GM10847 (cell line): ENCODE results near the gene SKIC8.

Source experiments
- POLR2A ChIP-seq: IDR thresholded peaks from 2 replicates; pipeline ENCODE4 v1.6.1; 2011; ENCODE audit not compliant: insufficient read length; ENCODE audit errors: extremely low read depth

Gene SKIC8

DNA sequence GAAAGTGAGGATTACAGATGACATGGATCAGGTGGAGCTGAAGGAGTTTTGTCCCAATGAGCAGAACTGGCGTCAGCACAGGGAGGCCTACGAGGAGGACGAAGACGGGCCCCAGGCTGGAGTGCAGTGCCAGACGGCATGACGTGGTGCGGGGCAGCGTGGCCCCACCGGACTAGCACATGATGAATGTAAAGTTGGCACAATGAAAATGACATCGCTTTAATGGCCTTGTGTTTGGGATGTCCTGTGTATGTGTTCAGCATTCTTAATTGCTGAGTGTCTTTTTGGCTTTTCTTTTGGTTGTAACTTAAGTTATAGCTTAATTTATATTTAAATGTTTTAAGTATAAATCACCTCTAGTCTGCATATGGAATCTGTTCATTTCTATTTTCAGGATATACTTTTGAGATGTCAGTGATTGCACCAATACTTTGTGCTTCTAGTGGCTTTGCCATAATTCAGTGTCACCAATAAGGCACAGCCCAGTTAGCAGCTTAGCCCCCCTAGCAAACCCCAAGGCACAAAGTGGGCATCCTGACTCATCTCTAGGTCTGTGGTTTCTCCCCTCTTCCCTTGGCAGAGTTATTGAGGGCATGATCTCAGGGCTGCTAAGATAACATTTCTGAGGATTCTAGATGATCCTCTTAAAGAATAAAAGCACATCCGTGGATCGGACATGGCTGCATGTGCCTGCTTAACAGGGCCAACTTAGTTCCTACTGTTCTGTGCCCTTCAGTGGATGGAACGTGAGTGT is 18.9 kb downstream of the SKIC8 start:
- no peak for TF ChIP-seq POLR2A

DNA sequence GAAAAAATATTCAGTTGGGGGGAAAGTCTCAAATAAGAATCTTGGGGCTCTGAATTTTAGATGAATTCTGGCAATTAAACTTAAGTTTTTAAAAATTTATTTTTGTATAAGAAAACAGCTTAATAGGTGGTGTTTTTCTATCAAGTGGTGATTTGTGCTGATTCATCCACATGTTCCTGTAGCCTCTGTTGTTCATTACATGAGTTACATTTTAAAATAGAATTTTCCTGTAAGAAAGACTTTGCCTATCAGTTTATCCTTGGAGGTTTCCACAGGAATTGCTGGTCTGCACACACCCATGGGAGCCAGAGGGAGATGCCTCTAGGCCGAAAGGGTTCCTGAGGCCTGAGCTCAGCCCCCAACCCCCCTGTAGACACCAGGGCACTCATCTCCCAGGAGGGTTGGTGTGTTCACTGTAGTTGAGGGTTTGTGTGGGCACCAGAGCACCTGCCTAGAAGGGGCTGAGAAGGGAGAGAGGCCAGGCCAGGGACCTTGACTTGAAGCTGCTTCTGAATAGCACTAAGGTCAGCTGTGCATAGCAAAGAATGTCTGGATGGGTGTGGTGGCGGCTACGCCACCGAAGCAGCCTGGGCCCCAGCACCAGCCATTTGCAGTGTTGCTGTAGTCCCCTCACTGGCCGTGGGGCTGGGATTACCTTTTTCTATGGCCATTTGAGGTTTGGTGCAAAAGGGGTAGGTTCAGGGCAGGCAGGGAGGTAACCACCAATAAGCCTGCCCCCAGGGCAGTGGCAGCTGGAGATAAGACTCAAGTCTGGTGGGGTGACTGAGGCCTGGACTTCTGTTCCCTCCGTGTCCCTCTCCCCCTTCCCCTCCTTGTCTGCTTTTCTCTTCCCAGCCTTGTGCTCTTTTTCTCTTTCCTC is 23.1 kb downstream of the SKIC8 start:
- no peak for TF ChIP-seq POLR2A

DNA sequence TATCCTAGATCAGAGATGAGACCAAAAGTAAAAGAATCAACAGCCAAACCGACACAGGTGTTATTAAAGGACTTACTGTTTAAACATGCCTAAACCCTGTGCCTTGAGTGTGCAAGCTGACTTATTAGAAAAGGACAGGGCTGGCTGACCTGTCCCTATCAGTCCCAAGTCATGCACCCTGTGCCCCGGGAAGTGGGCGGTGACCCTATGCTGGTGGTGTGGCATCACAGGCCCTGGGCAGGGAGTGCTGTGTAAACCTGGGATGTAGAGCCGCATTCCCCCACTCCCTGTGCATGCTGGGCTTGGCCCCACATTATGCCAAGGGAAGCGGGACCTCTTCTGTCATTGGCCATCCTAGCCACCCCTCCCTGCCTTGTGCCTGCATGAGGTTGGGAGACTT is 24.4 kb downstream of the SKIC8 start:
- TF ChIP-seq POLR2A = no peak

DNA sequence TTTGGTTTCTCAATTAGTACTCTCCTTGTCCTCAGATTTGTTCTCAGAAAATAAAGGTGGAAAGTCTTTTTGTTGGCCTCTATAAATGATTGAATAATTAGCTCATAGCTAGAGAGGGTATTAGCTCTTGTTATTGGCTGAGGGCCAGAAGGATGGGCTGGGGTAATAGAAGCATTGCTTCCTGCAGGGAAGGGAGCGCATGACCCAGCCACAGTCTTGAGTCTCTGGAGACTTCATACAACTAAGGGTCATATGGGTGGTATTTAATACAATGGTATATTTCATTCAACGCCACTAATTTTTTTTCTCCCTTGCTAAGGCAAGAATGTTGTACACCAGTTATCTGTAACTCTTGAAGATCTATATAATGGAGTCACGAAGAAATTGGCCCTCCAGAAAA is 26.6 kb downstream of the SKIC8 start:
- TF ChIP-seq POLR2A = no peak

DNA sequence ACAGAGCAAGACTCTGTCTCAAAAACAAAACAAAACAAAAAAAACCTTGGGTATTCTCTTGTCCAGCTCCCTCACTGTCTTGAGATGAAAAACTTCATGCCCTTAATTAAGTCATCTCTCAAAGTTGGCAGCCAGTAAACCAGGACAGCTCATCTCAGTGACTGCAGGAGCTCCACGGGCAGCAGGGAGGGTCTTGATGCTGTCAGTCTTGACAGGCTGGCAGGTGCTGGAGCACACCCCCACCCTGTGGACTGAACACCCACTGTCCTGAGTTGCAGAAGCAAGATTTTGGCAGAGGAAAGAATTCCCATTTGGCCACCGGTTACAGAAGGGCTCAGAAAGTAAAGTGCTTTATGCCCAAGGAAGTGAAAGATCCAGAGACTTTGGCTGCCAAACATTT is 27.1 kb downstream of the SKIC8 start:
- TF ChIP-seq POLR2A = no peak

DNA sequence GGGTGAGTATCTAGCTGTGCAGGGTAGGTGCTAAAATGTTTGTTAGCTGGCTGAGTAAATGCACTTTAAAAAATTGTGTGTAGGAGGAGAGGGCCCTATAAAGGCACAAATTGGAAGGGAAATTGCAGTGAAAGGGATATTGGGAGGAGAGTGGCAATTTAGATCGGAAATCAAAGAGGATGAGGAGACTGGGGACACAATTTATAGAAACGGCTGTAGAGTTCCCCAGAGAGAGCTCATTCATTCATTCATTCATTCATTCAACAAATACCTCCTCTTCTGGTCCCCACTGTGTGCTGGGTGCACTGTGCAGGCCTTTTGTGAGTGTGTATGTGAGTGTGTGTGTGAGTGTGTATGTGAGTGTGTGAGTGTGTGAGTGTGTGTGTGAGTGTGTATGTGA is 32.6 kb downstream of the SKIC8 start:
- TF ChIP-seq POLR2A = no peak

DNA sequence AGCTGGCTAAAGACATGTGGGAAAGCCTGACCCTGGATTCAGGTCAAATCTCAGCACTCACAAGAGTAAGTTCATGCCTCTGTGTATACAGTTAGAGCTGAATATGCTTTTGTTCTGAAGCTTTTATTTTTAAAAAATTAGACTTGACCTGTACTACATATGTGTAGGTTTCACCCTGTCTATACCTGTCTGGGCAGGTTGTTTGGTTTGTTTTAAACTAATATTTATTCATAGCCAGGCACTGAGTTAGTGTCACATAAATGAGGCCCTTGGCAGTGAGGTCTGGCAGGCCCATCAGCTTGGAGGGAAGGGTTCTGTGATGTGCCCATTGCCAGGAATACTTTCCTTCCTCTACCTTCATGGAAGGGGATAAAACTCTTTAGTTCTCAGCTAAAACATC is 33.2 kb downstream of the SKIC8 start:
- TF ChIP-seq POLR2A = no peak

DNA sequence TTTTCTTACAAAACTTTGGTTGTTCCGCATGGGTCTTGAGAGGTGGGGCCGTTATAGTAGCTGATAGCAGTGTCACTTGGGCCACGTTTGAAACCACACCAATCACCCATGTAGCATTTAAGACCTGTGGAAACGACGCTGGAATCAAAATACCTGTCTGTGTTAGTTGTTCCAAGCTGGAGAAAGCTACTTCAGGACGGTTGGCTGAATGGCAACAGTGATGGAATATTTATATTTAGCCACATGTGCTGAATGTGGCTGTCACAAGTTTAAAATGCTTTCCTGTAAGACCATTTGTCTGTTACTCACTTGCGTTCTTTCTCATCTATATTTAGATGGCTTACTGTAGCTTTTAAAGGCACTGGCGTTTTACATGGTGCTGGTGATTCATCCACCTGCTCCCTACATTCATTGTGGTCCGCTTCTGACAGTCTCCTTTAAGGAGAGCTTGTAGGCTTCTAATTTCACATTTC is 33.6 kb downstream of the SKIC8 start:
- TF ChIP-seq POLR2A = no peak

DNA sequence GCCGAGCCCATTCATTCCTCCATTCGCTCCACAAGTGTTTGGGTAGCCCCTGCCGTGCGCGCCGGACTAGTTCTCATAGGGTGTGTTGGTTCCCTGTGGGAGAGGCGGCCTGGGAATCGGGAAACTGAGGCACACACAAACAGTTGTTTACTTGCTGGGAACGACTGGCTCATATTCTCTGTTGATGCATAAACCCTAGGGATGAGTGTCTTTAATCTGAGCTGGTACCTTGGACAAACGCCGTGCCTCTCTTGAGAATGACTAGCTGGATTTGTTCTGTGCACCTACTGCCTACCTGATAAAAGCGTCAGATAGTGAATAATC is 34.3 kb downstream of the SKIC8 start:
- TF ChIP-seq POLR2A = no peak

DNA sequence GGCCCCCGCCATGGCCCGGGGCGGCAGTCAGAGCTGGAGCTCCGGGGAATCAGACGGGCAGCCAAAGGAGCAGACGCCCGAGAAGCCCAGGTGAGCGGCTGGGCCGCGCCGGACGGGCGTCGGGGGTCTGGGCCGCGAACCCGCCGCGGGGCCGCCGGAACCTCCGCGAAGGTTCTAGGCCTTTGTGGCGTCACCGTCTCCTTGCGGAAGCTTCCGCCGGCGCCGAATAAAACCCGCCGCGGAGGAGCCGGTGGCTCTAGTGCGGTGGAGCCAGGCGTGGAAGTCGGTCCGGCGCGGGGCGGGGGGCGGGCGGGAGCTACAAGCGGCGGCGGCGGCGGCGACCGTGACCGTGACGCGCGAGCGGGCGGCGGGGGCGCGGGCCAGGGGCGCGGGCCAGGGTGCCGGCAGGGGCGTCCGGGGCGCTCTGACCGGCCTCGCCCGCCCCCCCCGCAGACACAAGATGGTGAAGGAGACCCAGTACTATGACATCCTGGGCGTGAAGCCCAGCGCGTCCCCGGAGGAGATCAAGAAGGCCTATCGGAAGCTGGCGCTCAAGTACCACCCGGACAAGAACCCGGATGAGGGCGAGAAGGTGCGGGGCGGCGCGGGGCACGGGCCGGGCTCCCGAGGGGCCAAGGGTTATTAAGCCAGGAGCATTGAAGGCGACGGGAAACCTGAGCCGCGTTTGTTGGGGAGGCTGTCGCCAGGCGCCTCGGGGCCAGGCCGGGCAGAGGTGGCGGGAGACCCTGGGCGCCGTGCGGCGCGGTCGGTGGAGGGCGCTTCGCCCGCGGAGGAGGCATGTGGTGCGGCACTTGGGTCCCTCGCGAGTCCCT is 34.9 kb downstream of the SKIC8 start, which contains the start of gene DNAJA4:
Gene DNAJA4, plus strand, starts transcription at position 259 of the 833 bp plus-strand sequence. Its CDS starts 202 bp downstream, at position 461.
- no peak for TF ChIP-seq POLR2A

DNA sequence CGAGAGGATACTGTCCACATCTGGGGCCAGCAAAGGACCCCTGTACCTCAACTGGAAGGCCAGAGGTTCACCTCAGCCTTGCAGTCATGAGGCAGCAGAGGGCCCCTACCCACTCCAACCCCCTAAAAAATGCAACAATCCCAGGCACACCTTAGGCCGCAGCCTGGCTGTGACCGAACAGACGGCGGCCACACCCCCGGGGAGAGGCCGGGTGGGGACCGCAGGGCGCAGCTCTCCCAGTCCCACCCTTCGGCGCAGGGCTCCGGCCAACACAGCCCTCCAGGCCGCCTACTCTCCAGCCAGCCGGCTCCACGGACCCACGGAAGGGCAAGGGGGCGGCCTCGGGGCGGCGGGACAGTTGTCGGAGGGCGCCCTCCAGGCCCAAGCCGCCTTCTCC is 35.5 kb downstream of the SKIC8 start:
- no peak for TF ChIP-seq POLR2A

DNA sequence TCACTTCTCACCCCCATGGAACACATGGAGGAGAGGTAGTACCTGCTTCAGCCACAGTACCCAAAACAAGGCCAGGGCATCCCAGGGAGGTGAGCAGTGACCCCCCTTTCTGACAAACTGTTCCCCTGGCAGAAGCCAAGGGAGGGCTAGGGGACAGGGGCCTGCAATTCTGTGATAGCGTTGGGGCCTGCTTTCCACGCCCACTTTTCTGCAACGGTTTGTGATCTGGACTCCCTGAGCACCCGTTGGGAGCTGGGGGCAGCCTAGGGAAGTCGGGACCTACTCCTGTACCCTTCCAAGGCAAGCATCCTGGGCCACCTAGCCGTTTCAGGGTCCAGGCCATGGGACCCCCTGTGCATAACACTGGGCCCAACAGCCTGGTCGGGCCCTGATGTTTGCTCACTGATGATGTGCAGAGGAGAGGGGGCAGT is 36.0 kb downstream of the SKIC8 start:
- no peak for TF ChIP-seq POLR2A

DNA sequence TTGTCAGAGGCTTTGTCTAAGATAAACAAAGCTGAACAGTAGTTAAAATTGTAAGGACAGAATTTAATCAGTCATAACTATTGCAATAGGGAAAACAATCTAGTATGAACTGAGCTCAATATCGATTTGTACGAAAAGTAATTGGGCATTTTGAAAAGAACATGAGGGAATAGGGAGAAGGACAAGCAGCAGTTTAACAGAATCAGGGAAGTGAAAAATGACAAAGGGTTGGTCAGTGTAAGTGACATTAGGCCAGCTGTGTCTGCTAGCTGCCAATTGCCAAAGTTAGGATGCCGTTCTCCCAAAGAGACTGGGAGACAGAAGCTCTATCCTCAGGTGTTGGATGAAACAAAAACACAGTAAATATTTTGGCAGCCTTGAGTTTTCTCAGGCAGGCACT is 38.3 kb downstream of the SKIC8 start:
- no peak for TF ChIP-seq POLR2A

DNA sequence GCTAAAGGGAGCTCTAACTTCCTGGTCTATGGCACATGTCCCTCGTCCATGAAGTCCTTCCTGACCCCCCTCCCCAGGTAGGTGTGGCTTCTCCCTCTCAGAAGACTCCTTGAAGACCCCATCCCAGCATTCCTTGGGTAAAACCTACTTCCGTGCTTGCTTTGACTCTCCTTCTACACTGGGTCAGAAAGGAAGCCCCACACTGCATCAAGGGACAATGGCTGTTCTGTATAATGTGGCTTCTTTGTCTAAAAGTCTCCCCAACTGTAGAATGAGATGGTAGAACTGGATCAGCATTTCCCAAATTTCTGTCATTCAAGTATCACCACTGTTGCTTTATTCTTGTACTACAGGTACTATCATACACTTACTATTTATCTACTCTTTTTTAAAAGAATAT is 38.9 kb downstream of the SKIC8 start:
- TF ChIP-seq POLR2A = no peak

DNA sequence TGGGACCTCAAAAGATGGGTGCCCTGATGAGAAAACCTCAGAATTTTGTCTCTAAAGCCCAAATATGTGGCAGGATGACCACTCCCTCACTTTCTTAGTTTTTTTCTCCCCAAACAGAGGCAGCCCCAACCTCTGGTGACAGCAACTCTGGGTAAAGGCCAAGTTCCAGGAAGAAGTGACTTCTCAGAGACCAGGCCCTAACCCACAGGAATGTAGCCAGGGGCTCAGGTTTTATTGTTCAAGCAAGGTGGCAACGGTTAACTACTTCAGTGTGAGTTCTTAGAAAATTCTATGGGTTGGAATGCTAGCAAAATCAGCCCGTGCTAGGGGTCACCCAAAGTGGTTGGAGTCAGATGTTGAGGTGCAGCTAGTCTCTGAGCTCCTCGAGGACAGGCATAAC is 40.2 kb downstream of the SKIC8 start:
- no peak for TF ChIP-seq POLR2A
